Activated CD8-positive, alpha-beta T cell treated with anti-CD3 and anti-CD28 coated beads for 36 hours (primary cell): ENCODE results near the gene PODXL2. TPM values are rescaled to one million over a fixed set of nuclear protein-coding genes. Genes with fewer than 3 reads are reported as not detected.

Source experiments
- ATAC-seq: fragments of 200-7000 bp; cut with Tn5 transposase; one replicate; pipeline ENCODE4 v1.10.0; 2021; ENCODE audit warnings: mild to moderate bottlenecking, moderate library complexity
- CTCF ChIA-PET: fragments of 350-600 bp; sonication (Branson Sonifier 250); formaldehyde crosslinking; loops from one replicate; lab custom pipeline; 2021; ENCODE audit warnings: antibody characterized with exemption; lab: Charles Lee
- POLR2A ChIA-PET: fragments of 350-600 bp; sonication (Branson Sonifier 250); formaldehyde crosslinking; loops from one replicate; lab custom pipeline; 2021; ENCODE audit warnings: antibody characterized with exemption; lab: Charles Lee
- DNase-seq: peaks from one replicate; pipeline ENCODE4 v3.0.0-alpha.2; 2020
- H3K27ac Mint-ChIP-seq: one replicate; pipeline ENCODE4 v1.8.0; 2021; ENCODE audit warnings: mild to moderate bottlenecking, mixed read lengths
- H3K27me3 Mint-ChIP-seq: one replicate; pipeline ENCODE4 v1.8.0; 2021; ENCODE audit warnings: mixed read lengths
- H3K36me3 Mint-ChIP-seq: one replicate; pipeline ENCODE4 v1.8.0; 2021; ENCODE audit warnings: low read depth, mixed read lengths
- H3K4me1 Mint-ChIP-seq: one replicate; pipeline ENCODE4 v1.8.0; 2021; ENCODE audit warnings: low read depth, mixed read lengths
- H3K4me3 Mint-ChIP-seq: one replicate; pipeline ENCODE4 v1.8.0; 2021; ENCODE audit warnings: mild to moderate bottlenecking, moderate library complexity, mixed read lengths
- H3K9me3 Mint-ChIP-seq: one replicate; pipeline ENCODE4 v1.8.0; 2021; ENCODE audit warnings: mixed read lengths
- intact Hi-C: fragments of 100-400 bp; cut with micrococcal nuclease; formaldehyde crosslinking; loops from one replicate; pipeline ENCODE4 v1.10.0; 2022
- total RNA-seq, 2 experiments: library from RNA; stranded (reverse); gene quantifications; one replicate each; pipeline ENCODE4 v1.2.3, GENCODE V29; 2021
- TF ChIP-seq, protein P1 (sequence below): fragments of 200-600 bp; IDR thresholded peaks from one replicate; pipeline ENCODE4 v1.8.0; 2022; ENCODE audit warnings: antibody characterized with exemption, mild to moderate bottlenecking

The PODXL2 gene
- total RNA-seq, 2 experiments from 2014 or later: 1.1 to 1.3 TPM

DNA sequence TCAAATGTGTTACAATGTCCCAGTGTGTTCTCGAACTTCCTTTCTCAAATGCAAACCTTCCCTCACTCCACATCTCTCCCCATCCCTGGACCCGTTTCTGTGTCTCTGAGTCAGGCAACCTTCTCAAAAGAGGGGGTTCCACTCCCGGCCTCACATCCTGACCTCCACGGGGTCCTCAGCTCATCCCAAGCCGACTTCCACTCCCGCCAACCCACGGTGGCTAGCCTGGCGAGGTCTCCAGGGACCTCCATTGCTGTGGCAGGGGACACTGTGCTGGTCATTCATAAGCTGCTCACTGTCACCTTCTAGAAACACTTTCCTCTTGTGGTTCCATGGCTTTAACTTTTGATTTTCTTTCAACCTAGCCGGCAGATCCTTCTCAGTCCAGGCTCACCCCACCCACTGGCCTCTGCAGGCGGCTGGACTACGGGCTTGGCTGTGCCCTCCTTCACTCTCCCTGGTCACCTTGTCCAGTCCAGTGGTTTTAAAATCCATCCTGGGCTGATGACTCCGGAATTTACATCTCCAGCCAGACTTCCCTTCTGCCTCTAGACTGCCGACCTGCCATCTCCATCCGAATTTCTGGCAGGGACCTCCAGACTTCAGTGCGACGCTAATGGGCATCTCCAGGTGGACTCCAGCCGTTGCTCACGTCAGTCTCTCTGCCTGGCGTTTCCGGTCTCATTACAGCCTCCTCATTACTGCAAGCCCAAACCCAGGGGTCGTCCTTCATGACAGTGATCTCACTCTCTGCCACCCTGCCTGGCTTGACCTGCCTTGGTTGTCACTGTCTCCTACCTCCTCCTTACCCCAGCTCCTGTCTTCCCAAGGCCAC, 63.7 kb downstream of the PODXL2 start:
- intact Hi-C loops: loop anchor here (10.0 kb wide), 1 partner anchor 142 kb away; no protein-coding TSS in a partner anchor
- DNase-seq: no peak
- CTCF ChIA-PET: interaction anchor here (1.5 kb wide), 1 partner anchor 117 kb away, joined by 3 read pairs; no protein-coding TSS in a partner anchor
- no peak for ATAC-seq
- Mint-ChIP-seq H3K36me3 (no peaks in the 10 kb centered on the region), H3K27me3 (no peaks in the 10 kb centered on the region), H3K27ac (no peak overlapping the region), H3K4me3 (no peak overlapping the region), H3K9me3 (no peaks in the 10 kb centered on the region), H3K4me1 (peaks cover 3% of the 10 kb centered on the region)
- POLR2A ChIA-PET: no interaction called here
- TF ChIP-seq, protein P1, sequence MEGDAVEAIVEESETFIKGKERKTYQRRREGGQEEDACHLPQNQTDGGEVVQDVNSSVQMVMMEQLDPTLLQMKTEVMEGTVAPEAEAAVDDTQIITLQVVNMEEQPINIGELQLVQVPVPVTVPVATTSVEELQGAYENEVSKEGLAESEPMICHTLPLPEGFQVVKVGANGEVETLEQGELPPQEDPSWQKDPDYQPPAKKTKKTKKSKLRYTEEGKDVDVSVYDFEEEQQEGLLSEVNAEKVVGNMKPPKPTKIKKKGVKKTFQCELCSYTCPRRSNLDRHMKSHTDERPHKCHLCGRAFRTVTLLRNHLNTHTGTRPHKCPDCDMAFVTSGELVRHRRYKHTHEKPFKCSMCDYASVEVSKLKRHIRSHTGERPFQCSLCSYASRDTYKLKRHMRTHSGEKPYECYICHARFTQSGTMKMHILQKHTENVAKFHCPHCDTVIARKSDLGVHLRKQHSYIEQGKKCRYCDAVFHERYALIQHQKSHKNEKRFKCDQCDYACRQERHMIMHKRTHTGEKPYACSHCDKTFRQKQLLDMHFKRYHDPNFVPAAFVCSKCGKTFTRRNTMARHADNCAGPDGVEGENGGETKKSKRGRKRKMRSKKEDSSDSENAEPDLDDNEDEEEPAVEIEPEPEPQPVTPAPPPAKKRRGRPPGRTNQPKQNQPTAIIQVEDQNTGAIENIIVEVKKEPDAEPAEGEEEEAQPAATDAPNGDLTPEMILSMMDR: no peak

DNA sequence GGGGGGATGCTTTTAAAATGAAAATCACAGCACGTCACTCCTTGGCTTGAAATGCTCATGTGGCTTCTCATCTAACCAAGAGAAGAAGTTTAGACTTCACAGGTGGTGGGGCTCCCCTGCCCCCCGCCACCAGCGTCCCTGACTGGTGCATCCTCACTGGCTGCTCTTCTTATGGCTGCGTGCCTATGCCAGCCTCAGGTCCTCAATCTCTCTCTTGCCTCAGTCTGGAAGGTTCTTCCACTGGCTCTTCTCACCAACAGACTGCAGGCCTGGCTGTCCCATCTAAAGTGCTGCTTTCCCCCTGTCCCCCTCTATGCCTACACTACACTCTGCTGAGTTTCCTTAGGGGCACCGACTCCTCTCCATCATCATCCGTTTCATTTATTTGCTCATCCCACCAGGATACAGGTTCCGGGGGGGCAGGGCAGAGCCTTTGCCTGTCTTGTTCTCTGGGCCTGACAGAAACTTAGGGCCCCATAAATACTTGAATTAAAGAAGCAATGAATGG, 64.4 kb downstream of the PODXL2 start:
- Mint-ChIP-seq H3K36me3 (no peaks in the 10 kb centered on the region), H3K27ac (no peak overlapping the region), H3K4me3 (no peak overlapping the region), H3K27me3 (no peaks in the 10 kb centered on the region), H3K4me1 (peaks cover 3% of the 10 kb centered on the region), H3K9me3 (no peaks in the 10 kb centered on the region)
- intact Hi-C loops: loop anchor here (10.0 kb wide), 1 partner anchor 141 kb away; no protein-coding TSS in a partner anchor
- POLR2A ChIA-PET: no interaction called here
- ATAC-seq (no peak), DNase-seq (no peak)
- TF ChIP-seq, protein P1: no peak
- CTCF ChIA-PET: interaction anchor here (1.3 kb wide), 2 partner anchors 41 to 118 kb away, joined by 6 to 7 read pairs; no protein-coding TSS in a partner anchor

DNA sequence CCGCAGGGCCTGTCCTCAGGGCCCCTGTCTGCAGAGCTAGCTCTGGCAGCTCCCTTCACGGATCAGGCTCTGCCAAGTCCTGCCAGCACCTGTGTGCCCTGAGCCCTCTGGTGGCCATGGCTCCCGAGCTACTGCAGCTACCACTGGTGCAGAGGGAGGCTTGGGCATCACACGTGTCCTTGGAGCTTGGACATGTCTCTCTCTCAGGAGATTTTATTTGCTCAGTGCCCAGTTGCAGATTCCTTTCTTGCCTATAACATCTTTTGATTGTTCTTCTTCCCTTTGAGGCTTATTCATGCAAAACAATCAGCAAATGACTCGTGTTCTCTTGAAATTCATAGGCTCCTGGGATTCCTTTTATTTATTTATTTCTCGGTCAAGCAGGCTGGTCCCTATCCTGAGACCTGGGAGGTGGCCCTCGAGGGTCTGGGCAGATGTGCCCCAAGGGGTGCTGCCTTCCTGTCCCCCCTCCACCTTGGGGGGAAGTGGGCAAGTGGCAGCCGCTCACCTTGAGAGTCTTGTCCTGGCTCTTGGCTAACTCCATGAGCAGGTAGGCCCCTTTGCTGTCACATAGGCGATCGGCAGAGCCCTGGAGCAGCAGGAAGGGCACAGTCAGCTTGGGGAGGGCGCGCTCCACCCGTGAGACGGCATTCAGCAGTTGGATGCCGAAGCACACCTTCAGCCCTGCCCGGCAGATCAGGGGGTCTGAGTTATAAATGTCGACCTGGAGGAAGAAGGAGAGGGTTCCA, 65.7 kb downstream of the PODXL2 start:
- intact Hi-C loops: loop anchor here (10.0 kb wide), 1 partner anchor 140 kb away; no protein-coding TSS in a partner anchor
- peak; percentile 63 for ATAC-seq
- H3K9me3 Mint-ChIP-seq: no peaks in the 10 kb centered on the region

DNA sequence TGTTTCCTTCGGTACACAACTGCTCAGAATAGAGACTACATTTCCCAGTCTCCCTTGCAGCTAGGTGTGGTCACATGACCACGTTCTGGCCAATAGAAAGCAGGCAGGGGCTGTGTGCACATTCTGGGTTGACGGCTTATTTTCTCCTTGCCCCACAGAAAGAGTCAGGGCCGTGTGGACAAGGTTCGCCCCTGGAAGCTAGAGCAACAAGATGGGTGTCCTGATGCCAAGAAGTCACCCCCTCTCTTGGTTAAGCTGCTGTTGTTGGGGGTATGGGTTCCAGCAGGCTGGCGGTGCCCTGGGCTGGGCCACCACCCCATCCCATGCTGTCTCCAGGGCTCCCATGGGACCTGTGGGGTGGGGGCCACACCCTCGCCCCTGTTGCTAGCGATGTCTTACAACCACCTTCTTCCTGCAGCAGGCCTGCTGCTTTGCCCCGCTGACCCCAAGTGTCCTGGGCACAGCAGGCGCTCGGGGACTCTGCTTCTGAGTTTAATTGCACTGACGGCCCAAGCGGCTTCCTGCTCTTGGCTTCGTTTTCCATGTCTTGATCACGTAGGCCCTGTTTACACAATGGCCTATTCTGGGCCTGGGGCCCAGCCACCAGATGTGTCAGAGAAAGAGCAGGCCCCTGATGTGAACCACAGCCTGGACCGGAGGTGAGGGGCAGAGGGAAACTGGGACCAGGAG, 68.7 kb downstream of the PODXL2 start:
- no peak overlapping the region for H3K4me3 Mint-ChIP-seq
- DNase-seq: peak; percentile 77
- TF ChIP-seq, protein P1: no peak
- peak; percentile 85 for ATAC-seq
- H3K9me3 Mint-ChIP-seq: no peaks in the 10 kb centered on the region
- ChIA-PET CTCF (interaction anchor here (1.2 to 1.7 kb wide), 3 partner anchors 56 to 273 kb away, joined by 3 to 7 read pairs (median 4); no protein-coding TSS in a partner anchor), POLR2A (no interaction called here)
- H3K27me3 Mint-ChIP-seq: no peaks in the 10 kb centered on the region
- H3K4me1 Mint-ChIP-seq: peaks cover 3% of the 10 kb centered on the region
- no peaks in the 10 kb centered on the region for H3K36me3 Mint-ChIP-seq
- no peak overlapping the region for H3K27ac Mint-ChIP-seq
- intact Hi-C loops: loop anchor here (10.0 kb wide), 1 partner anchor 137 kb away; no protein-coding TSS in a partner anchor

More for the DNA sequence above, 65.7 kb downstream of the PODXL2 start:
- peak; percentile 61 for DNase-seq
- ChIA-PET POLR2A (interaction anchor here (0.5 kb wide), 1 partner anchor 225 kb away, joined by 3 read pairs; no protein-coding TSS in a partner anchor), CTCF (interaction anchor here (1.1 to 3.0 kb wide), 6 partner anchors 12 to 147 kb away, joined by 3 to 17 read pairs (median 4); no protein-coding TSS in a partner anchor)
- no peaks in the 10 kb centered on the region for H3K27me3 Mint-ChIP-seq
- H3K4me3 Mint-ChIP-seq: no peak overlapping the region
- H3K4me1 Mint-ChIP-seq: peaks cover 3% of the 10 kb centered on the region
- no peaks in the 10 kb centered on the region for H3K36me3 Mint-ChIP-seq
- TF ChIP-seq, protein P1: peak; percentile 38
- no peak overlapping the region for H3K27ac Mint-ChIP-seq
